Activated CD4-positive, alpha-beta T cell treated with anti-CD3 and anti-CD28 coated beads, Interleukin-2, amount 50 U/mL, for 16 hours (primary cell): Measurements from ENCODE around the gene CCDC87.

Source experiments
- DNase-seq: peaks from one replicate; pipeline ENCODE4 v3.0.0-alpha.2; 2020

Gene CCDC87

DNA sequence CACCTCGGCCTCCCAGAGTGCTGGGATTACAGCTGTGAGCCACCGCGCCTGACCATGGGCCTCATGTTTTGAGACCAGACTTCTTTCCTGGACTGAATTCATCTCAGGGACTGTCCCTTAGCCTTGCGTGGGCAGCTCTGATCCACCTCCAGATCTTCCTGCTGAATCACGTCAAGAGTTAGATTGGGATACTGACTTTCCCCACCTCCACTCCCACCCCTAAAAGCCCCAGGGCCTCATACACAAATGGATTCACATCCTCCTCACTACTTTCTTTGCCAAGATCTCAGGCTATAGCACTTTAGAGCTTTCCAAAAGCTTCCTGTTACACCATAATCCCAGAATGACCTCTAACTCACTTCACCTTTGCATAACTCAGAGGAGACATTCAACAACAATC is 12.1 kb downstream of the CCDC87 start:
- DNase-seq: no peak

DNA sequence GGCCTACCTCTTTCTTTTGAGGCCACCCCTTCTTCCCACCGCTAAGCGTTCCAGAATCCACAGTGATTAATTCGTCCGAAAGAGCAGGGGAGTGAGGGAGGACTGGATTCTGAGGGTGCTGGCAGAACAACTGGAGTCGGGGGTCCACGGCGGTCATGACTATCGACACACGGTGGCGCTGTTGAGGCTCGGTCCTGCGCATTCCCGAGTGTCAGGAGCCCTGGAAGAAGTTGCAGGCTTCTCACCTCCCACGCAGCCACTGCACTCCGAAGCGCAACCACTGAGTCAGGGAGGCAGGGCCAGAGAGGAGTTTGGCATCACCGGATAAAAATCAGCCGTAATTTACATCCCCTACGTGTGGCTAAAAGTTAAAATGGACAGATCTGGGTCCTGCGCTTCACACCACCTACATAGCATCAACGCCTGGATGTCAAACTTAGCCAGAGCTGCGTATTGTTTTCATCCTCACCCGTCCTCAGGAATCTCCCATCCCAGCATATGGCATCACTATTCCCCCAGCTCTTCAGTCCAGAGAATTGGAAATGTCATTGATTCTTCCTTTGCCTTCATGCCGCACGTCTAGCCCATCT is 13.8 kb downstream of the CCDC87 start:
- DNase-seq: peak; percentile 65

DNA sequence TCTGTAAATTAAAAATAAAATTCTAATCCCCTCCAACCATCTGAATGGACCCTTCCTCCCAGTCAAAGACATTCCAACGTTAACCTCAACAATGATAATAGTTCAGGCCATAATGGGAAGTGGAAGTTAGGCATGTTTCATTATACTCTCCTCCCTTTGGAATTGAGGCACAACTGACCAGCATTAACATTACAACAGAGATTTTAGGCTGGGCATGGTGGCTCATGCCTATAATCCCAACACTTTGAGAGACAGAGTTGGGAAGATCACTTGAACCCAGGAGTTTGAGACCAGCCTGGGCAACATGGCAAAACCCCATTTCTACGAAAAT is 22.0 kb downstream of the CCDC87 start:
- no peak for DNase-seq

DNA sequence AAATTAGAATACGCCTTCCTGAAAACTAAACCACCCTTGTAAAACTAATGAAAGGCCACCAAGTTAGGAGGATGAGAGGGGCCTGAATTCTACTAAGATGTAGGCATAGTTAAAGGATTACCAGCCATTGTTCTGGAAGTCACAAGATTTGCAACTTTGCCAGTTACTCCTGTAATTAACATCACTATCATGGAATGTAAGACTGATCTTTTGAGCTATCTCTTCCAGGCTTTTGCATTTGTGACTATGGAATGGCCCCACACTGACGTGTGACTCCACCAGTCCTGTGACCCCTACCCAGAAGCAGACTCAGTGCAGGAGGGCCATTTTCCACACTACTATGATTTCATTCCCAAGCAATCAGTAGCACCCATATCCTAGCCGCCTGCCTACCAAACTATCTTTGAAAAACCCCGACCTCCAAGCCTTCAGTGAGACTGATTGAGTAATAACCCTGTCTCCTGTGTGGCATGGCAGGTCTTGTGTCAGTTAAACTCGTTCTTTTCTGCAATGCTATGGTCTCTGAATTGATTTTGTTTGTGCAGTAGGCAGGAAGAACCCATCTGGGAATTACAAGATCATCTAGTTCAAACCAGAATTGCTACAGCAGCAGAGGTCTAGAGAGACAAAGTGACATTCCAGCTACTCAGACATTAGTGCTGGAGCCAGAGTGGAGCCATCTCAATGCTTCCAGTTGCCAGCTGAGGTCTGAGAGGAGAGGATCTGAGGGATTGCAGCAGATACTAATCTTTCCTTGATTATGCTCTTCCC is 22.6 kb downstream of the CCDC87 start:
- DNase-seq: no peak

DNA sequence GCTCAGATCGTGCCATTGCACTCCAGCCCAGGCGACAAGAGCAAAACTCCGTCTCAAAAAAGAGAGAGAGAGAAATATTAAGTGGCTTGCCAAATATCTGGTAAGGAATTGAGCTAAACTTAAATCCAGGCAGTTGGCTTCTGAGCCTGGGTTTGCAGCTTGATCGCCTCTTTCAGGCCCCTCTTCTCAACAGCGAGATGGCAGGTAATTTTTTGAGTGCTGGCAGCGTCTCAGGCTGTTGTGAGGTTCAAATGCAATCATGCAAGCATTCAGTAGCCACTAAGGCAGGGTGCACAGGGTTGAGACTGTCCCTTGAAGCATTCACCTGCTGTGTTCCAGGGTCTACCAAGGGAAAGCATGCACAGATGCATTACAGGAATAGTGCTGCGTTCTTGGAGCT is 23.8 kb downstream of the CCDC87 start:
- DNase-seq: no peak

DNA sequence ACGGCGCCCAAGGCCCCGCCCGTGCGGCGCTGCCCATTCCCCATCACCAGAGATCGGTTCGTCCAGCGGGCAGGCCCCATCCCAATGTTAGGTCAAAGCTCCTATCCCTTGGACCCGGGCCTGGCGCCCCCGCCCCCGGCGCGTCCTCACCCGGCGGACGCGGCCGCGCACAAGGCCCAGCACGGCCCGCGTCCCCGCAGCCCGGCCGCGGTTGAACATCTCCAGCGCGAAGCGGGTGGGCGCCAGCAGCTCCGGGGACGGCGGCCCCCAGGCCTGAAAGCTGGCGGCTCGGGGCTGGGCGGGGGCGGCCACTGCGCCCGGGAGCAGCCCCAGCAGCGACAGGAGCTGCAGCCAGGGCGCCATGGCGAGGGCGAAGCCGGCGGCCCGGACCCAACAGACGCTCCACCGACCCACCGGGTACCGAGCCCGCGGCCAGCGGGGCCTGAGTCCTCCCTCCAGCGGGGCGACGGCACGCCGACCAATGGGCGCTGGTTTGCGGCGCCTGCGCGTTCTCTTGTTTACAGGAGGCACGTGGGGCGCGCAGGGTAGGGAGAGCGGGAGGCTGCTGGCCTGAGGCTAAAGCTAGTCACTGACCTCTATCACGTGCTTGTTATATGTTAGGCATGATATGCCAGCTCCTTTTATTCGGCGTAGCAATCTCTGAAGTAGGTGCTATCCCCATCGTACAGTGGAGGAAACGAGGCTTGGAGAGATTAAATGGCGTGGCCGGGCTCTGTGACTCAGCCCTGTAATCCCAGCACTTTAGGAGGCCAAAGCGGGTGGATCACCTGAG is 24.5 kb downstream of the CCDC87 start, which contains the start of gene CTSF:
Gene CTSF, minus strand, starts transcription at position 483 of the 793 bp plus-strand sequence. Its CDS starts 120 bp downstream, at position 363.
- DNase-seq: peak; percentile 66

DNA sequence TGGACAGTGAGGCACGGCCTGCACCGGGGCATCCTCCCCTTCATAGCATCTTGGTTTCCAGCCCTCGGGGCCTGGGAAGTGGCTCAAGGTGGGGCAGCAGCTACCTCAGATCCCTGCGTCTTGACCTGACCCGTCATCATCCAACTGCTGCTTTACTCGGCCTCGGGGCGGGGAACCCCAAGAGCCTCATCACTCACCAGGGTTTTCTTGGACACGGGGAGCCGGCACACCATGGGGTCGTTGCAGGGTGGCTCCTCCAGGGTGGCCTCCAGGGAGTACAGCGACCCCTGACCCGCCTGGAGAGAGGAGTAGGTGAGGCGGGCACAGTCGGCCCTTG is 25.1 kb downstream of the CCDC87 start:
- no peak for DNase-seq

DNA sequence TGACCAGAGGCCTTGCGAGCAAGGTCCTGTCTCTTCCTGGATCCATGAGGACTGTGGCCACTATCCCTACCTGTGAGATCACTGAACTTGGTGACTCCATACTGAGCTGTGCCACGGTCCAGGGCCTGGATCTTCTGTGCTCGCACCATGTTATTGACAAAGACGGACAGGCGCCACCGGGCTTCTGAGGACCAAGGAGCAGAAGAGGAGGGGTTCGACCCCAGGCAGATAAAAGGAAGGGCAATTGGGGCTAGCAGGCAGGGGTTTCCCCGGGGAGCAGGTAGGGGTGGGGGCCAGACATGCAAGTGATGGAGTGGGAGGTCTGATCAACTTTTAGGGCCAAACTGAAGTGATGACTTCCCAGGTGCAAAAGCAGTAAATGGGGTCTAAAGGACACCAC is 26.6 kb downstream of the CCDC87 start:
- DNase-seq: no peak

DNA sequence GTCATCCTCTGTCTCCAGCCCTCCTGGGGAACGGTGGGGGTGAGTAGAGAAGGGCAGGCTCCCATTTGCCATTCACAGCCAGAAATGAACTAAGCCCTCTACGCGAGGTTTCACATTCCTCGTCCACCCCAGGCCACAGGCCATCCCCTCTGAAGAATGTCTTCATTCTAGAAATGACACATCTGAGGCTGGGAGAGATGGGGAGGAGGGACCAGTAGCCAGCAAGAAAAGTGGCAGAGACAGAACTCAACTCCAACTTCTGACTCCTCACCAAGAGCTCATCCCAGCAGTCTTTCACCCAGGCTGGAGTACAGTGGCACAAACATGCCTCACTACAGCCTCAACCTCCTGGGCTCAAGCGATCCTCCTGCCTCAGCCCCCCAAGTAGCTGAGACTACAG is 27.9 kb downstream of the CCDC87 start:
- DNase-seq: no peak

DNA sequence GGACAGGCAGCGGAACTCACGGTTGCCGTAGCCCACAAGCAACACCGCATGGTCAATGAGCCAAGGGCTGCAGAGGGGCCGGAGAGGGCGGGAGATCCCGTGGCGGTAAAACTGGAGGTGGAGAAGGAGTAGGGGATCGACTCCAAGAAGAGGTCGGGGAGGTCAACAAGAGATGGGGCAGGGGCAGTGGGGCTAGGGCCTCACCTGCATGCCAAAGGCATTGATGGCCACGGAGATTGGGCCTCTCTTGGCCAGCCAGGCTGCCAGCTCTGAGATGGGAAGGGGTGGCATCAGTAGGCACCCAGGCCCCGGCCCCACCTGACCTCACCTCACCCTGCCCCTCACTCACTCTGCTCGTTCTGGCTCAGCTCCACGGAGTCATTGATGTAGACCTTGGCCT is 28.3 kb downstream of the CCDC87 start:
- DNase-seq: no peak

DNA sequence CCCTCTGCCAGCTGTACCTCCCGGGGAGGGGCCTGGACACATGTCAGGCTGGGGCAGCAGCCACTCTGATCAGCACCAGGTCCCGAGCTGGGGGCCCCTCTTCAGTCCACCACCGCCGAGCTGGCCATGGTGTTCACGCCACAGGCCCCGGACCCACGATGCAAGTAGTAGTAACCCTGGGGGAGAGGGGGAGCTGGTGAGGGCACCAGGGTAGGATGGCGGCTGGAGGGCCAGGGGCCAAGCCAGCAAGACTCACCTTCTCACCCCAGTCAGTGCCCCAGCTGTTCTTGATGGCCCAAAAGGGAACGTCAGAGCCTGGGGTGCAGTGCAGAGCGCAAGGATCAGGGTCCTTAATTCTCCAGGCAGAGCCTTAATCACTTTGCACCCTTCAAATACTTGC is 29.0 kb downstream of the CCDC87 start:
- DNase-seq: no peak

DNA sequence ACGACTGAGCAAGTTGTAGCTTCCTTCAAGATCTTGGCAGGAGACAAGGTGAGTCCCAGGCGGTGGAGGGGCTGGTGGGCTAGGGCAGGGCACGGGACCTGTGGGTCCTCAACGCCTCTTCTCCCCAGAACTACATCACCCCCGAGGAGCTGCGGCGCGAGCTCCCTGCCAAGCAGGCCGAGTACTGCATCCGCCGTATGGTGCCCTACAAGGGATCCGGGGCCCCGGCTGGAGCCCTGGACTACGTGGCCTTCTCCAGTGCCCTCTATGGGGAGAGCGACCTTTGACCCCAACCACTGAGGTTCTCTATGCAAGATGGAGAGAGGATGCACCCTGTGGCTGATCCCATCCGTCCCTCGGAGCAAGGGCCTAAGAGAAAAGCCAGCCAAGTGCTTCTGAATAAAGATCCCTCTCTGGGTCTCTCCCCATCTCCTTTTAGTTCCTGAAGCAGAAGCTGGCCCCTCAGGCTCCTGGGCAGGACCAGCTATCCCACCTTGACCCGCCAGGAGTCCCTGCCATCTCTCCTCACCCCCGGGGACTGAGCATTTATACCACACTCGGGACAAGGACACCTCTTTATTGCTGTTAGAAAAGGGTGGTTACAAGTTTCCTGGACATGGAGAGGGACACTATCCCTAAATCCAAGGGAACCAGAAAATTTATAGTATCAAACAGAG is 29.8 kb downstream of the CCDC87 start:
- DNase-seq: no peak

DNA sequence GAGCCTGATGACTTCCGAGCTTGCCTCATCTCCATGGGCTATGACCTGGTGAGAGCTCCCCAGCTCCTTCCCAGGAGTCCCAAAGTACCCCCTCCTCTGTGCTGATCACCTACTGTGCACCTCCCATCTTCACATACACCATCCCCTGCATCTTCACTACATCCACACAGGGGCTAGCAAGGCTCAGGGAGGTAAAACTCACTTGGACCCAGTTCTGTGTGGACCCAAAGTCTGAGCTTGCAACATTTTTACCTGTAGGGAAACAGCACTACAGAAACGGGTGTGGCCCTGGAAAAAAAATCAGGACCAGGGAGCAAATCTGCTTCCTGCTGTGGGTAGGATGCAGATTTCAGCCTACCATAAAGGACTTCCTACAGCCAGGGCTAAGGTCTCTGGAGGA is 30.6 kb downstream of the CCDC87 start:
- DNase-seq: no peak

DNA sequence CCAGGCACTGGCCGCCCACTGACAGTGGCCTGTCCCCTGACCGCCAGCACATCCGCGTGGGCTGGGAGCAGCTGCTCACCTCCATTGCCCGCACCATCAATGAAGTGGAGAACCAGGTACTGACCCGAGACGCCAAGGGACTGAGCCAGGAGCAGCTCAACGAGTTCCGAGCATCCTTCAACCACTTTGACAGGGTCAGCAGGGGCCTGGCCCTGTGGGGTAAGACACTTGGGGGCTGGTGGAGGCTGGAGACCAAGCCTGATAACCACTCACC is 31.0 kb downstream of the CCDC87 start:
- no peak for DNase-seq

DNA sequence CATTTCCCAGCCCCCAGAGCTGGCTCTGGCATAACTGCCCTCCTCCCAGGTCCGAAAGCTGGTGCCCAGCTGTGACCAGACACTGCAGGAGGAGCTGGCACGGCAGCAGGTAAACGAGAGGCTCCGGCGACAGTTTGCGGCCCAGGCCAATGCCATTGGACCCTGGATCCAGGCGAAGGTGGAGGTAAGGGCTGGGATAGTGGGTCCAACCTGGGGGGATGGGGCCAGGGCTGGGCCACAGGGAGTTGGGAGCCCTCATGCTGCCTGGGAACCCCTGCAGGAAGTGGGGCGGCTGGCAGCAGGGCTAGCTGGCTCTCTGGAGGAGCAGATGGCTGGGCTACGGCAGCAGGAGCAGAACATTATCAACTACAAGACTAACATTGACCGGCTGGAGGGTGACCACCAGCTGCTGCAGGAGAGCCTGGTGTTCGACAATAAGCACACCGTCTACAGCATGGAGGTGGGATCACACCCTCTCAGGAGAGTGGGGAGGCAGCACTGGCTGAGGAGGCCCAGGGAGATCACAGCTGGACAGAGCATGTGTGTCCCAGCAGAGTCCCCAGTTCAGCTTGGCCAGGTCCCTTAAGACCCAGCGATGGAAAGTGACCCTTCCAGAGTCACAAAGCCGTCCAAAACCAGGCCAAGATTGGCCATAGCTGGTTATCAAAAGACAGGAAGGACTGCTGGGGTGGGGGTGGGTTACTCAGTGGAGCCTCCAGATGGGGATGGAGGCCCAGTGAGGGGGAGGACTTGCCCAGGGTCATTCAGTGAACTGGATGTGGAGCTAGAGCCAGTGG is 31.5 kb downstream of the CCDC87 start:
- no peak for DNase-seq

DNA sequence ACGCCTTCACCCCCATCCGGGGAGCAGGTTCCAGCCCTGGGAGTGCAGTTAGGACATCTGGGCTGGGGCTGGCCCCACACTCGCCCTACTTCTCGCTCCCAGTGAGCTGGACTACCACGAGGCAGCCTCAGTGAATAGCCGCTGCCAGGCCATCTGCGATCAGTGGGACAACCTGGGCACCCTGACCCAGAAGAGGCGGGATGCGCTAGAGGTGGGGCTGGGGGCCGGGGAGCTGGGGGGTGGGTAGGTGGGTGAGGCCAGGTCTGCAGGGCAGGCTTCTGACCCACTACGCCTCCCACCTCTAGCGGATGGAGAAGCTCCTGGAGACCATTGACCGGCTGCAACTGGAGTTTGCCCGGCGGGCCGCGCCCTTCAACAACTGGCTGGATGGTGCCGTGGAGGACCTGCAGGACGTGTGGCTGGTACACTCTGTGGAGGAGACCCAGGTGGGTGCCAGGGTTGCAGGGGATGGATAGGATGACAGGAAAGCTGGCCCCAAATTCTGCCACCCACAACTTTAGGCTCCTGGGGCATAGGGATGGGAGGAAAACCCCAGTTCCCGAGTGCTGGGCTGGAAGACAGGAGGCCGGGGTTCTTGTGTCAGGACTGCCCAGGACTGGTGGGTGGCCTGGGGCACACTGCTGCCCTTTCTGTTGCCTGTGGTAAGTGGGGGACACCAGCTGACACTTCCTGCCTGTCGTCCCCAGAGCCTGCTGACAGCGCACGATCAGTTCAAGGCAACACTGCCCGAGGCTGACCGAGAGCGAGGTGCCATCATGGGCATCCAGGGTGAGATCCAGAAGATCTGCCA is 32.8 kb downstream of the CCDC87 start:
- no peak for DNase-seq

DNA sequence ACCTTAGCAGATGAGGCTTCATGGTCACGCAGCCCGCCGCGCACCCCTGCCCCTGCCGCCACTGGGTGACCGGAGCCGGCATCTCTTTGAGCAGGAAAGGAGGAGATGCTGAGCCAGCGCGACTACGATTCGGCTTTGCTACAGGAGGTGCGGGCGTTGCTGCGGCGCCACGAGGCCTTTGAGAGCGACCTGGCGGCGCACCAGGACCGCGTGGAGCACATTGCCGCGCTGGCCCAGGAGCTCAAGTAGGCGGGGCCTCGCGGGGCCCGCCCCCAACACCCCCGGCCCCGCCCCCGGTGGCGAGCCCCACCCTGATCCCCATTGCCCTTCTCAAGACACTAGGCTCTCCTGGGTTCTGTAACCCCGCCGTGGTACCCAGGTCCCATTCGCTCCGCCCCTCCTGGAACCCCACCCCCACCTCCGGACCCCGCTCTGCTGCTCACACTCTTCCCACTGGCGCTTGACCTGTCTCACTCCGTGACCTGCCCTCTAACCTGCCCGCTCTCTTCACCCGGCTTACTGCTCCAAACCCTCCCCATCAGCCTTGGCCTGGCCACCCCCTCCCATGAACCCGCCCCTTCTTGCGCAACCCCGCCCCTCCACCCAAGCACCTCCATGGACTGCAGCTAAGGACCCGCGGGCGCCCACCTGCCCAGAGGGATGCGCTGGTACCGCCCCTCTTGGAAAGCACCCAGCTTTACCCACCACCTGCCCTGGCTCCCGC is 33.6 kb downstream of the CCDC87 start:
- DNase-seq: peak; percentile 13

DNA sequence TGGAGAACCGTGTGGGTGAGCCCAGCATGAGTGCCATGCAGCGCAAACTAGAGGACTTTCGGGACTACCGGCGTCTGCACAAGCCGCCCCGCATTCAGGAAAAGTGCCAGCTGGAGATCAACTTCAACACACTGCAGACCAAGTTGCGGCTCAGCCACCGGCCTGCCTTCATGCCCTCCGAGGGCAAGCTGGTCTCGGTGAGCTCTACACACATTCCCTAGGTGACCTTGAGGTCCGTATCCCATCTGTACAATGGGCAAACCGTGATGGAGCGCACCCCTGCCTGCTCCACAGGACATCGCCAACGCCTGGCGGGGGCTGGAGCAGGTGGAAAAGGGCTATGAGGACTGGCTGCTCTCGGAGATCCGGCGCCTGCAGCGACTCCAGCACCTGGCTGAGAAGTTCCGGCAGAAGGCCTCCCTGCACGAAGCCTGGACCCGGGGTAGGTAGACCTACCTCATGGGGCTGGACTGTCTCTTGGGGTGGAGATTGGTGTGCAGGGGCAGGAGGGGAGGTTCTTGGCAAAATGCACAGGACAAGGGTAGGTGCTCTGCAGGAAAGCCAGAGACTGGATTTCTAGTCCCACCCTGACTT is 35.0 kb downstream of the CCDC87 start:
- no peak for DNase-seq

DNA sequence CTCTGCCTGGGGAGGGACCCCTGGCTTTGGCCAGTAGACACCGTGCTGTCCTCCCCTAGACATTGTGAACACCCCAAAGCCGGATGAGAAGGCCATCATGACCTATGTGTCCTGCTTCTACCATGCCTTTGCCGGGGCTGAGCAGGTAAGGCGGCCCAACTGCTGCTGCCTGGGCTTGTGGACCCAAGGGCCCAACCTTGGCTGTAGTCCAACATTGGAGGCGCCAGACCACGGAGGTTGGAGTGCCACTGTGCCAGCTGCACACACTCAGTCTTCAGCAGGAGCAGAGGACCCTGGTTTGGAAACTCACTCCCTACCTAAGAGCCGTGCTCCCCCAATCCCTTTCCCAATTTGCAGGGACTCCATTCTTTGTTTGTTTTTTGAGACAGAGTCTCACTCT is 36.8 kb downstream of the CCDC87 start:
- no peak for DNase-seq

DNA sequence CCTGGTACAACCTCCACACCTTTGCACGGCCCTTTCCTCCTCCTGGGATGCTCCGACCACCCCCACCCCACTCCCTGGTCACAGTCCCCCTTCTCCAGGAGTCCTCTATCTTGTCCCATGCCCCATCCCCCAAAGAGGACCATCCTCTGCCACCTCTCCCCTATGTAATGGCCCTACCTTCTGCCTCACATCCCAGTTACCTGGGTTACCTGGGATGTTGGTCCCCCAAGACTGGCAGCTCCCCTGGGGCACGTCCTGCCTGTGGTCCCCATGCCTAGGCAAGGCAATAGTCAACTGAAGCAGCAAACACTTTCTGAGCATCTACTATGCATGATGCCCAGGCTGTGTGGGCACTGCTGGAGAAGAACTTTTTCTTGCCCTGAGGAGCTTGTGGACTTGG is 37.4 kb downstream of the CCDC87 start:
- no peak for DNase-seq

DNA sequence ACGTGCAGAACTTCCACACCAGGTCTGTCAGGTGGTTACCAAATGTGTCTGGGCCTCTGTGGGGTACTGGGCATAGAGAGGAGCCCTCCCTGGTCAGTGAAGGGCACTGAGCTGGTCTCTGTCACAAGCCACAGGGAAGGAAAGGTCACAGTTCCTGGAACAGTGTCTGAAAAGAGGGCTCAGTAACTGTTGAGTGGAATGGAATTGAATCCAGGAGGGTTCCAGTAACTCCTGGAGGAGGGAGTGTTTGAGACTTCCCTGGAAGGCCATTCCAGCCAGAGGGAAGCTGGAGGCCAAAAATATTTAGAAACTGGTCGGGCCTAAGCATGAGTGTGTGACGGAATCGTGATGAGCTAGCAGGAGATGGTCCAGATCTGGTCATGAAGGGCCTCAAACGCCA is 38.3 kb downstream of the CCDC87 start:
- DNase-seq: no peak
